CD14-positive monocyte (primary cell): ENCODE results near the gene SGMS1. TPM values are rescaled to one million over a fixed set of nuclear protein-coding genes. Genes with fewer than 3 reads are reported as not detected.

Source experiments
- DNase-seq, 3 donors: peaks; one replicate each; pipeline ENCODE4 v3.0.0-alpha.2; 2011 to 2022
- H2AFZ ChIP-seq: 2 replicates; pipeline ENCODE4 v1.6.0; 2012; ENCODE audit warnings: mild to moderate bottlenecking, low read depth, low read length, inconsistent platforms; ENCODE audit not compliant: insufficient read depth, poor library complexity, severe bottlenecking
- H3K27ac ChIP-seq, 2 donors: 1 replicate in 1 of 2; 2 replicates in 1 of 2; pipeline ENCODE4 v1.5.1; 2012 to 2013; ENCODE audit warnings: low read length in 2 of 2, control low read depth in 1 of 2, inconsistent platforms in 1 of 2, low read depth in 1 of 2, mild to moderate bottlenecking in 1 of 2
- H3K27me3 ChIP-seq, 2 donors: one replicate each; pipeline versions ENCODE4 v1.6.0 to v1.6.1; 2011 to 2013; ENCODE audit warnings: low read length in 2 of 2; ENCODE audit not compliant: control insufficient read depth in 2 of 2, insufficient read depth in 2 of 2
- H3K36me3 ChIP-seq, 2 donors: replicated peaks in 1 of 2; 1 replicate in 1 of 2; 2 replicates in 1 of 2; pipeline versions ENCODE4 v1.5.1 to v1.6.1; 2012 to 2013; ENCODE audit warnings: low read length in 2 of 2, control low read depth in 1 of 2, inconsistent platforms in 1 of 2, mild to moderate bottlenecking in 1 of 2; ENCODE audit not compliant: insufficient read depth in 2 of 2, control insufficient read depth in 1 of 2
- H3K4me1 ChIP-seq, 2 donors: 1 replicate in 1 of 2; 2 replicates in 1 of 2; pipeline versions ENCODE4 v1.5.1 to v1.6.1; 2012 to 2013; ENCODE audit warnings: low read length in 2 of 2, control low read depth in 1 of 2, inconsistent platforms in 1 of 2, mild to moderate bottlenecking in 1 of 2, moderate library complexity in 1 of 2; ENCODE audit not compliant: insufficient read depth in 2 of 2, control insufficient read depth in 1 of 2
- H3K4me2 ChIP-seq: replicated peaks from 2 replicates; pipeline ENCODE3; 2012; ENCODE audit warnings: low read length, moderate library complexity, mild to moderate bottlenecking; ENCODE audit not compliant: poor library complexity, severe bottlenecking; ENCODE audit errors: extremely low read depth
- H3K4me3 ChIP-seq, 3 experiments: fragments of 200-600 bp in 1 of 3; sonication (generic) in 1 of 3; replicated peaks in 1 of 3; 1 replicate in 2 of 3; 2 replicates in 1 of 3; pipeline ENCODE4 v1.5.1; 2011 to 2013; ENCODE audit warnings: low read length in 3 of 3, mild to moderate bottlenecking in 3 of 3, control low read depth in 2 of 3, low read depth in 2 of 3, inconsistent platforms in 1 of 3, moderate library complexity in 1 of 3
- H3K79me2 ChIP-seq: 2 replicates; pipeline ENCODE4 v1.6.0; 2012; ENCODE audit warnings: mild to moderate bottlenecking, control low read depth, inconsistent platforms, low read length, moderate library complexity; ENCODE audit not compliant: insufficient read depth
- H3K9ac ChIP-seq: 2 replicates; pipeline ENCODE4 v1.6.0; 2017; ENCODE audit warnings: low read length, mild to moderate bottlenecking; ENCODE audit not compliant: insufficient read depth, poor library complexity, severe bottlenecking
- H3K9me3 ChIP-seq, 2 donors: replicated peaks in 1 of 2; 1 replicate in 1 of 2; 2 replicates in 1 of 2; pipeline versions ENCODE4 v1.5.1 to v1.6.1; 2012 to 2013; ENCODE audit warnings: low read length in 2 of 2, control low read depth in 1 of 2; ENCODE audit not compliant: control insufficient read depth in 1 of 2, insufficient read depth in 1 of 2
- H4K20me1 ChIP-seq: 2 replicates; pipeline ENCODE4 v1.6.0; 2012; ENCODE audit warnings: mild to moderate bottlenecking, low read length, control low read depth, moderate library complexity; ENCODE audit not compliant: insufficient read depth
- H3K27ac Mint-ChIP-seq, 7 donors: one replicate each; pipeline ENCODE4 v1.8.0; 2020; ENCODE audit warnings: mild to moderate bottlenecking in 7 of 7, mixed read lengths in 7 of 7, moderate library complexity in 6 of 7, inconsistent platforms in 2 of 7
- H3K27me3 Mint-ChIP-seq, 3 donors: one replicate each; pipeline ENCODE4 v1.8.0; 2021 to 2022; ENCODE audit warnings: low read depth in 3 of 3, mild to moderate bottlenecking in 3 of 3, mixed read lengths in 3 of 3, moderate library complexity in 3 of 3, inconsistent platforms in 1 of 3
- H3K36me3 Mint-ChIP-seq, 2 donors: one replicate each; pipeline ENCODE4 v1.8.0; 2020; ENCODE audit warnings: mixed read lengths in 2 of 2, inconsistent platforms in 1 of 2, mild to moderate bottlenecking in 1 of 2
- H3K4me1 Mint-ChIP-seq: one replicate; pipeline ENCODE4 v1.8.0; 2020; ENCODE audit warnings: mild to moderate bottlenecking, mixed read lengths
- H3K4me3 Mint-ChIP-seq, 2 donors: one replicate each; pipeline ENCODE4 v1.8.0; 2020; ENCODE audit warnings: mild to moderate bottlenecking in 2 of 2, mixed read lengths in 2 of 2, moderate library complexity in 1 of 2
- H3K9me3 Mint-ChIP-seq, 7 donors: one replicate each; pipeline ENCODE4 v1.8.0; 2020 to 2022; ENCODE audit warnings: mixed read lengths in 7 of 7, mild to moderate bottlenecking in 6 of 7, moderate library complexity in 6 of 7, inconsistent platforms in 2 of 7
- WGBS: methylation state at CpG from one replicate; pipeline ENCODE4 v1.1.5; 2013; ENCODE audit warnings: missing lambda C conversion rate; ENCODE audit not compliant: insufficient coverage; 5-methylcytosine and 5-hydroxymethylcytosine counted together
- intact Hi-C, 2 donors: fragments of 100-400 bp; cut with micrococcal nuclease; formaldehyde crosslinking; loops; one replicate each; pipeline versions ENCODE4 v1.15.0 to v1.15.1; 2023
- polyA plus RNA-seq, 3 donors: library from polyadenylated mRNA; depleted of rRNA in 1 of 3; unstranded in 2 of 3; stranded (reverse) in 1 of 3; fragments of 300-500 nt in 2 of 3; fragments of >200 nt in 1 of 3; fragmentation: Illumina TruSeq in 2 of 3; gene quantifications; 1 replicate in 2 of 3; 2 replicates in 1 of 3; pipeline ENCODE4 v1.2.3, GENCODE V29; 2012 to 2021
- TF ChIP-seq, protein P1 (sequence below): fragments of 200-600 bp; IDR thresholded peaks from one replicate; pipeline ENCODE4 v1.8.0; 2022; ENCODE audit warnings: antibody characterized with exemption, mild to moderate bottlenecking

SGMS1 gene
- polyA plus RNA-seq, 3 donors: 19.5 to 20.6 (median 20.4) TPM

DNA sequence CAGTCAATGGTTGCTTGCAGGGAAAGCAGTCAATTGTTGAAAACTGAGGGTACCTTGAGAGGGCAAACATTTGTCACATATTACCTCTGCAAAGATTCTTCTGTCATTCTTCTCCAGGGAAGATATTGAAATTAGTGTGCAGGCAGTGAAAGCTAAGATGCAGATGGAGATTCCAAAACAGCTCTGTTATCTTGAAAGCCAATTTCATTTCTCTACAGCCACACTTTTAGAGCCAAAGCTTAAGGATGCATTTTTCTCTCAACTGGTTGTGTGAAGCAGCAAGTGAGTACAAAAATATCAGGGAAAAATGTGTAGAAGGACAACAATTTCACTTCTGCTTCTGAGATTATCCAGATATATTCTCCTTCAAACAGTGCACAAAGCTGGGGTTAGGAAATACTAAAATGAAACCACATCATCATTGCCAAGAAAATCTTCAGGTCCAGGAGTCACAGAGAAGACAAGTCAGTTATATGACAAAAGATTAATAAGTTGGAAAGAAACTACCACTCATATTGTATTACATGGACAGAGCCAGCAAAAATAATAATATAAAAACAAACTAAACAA lies 16.3 kb downstream of the SGMS1 start:
- DNase-seq: no peak
- TF ChIP-seq, protein P1, sequence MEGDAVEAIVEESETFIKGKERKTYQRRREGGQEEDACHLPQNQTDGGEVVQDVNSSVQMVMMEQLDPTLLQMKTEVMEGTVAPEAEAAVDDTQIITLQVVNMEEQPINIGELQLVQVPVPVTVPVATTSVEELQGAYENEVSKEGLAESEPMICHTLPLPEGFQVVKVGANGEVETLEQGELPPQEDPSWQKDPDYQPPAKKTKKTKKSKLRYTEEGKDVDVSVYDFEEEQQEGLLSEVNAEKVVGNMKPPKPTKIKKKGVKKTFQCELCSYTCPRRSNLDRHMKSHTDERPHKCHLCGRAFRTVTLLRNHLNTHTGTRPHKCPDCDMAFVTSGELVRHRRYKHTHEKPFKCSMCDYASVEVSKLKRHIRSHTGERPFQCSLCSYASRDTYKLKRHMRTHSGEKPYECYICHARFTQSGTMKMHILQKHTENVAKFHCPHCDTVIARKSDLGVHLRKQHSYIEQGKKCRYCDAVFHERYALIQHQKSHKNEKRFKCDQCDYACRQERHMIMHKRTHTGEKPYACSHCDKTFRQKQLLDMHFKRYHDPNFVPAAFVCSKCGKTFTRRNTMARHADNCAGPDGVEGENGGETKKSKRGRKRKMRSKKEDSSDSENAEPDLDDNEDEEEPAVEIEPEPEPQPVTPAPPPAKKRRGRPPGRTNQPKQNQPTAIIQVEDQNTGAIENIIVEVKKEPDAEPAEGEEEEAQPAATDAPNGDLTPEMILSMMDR: no peak
- no peaks in the 10 kb centered on the region for H3K36me3 ChIP-seq
- peaks cover 32 to 34% of the 10 kb centered on the region in 2 donors for H3K4me1 ChIP-seq
- H3K79me2 ChIP-seq: peaks cover 37% of the 10 kb centered on the region
- Mint-ChIP-seq H3K27ac (peak overlapping the region in 2 of 7 donors; percentile 16 to 37), H3K4me1 (peaks cover 63% of the 10 kb centered on the region), H3K27me3 (peaks cover 0 to 2% (median 0%) of the 10 kb centered on the region in 3 donors), H3K36me3 (no peaks in the 10 kb centered on the region), H3K4me3 (no peak overlapping the region), H3K9me3 (no peaks in the 10 kb centered on the region)
- H3K9me3 ChIP-seq: no peaks in the 10 kb centered on the region
- no peak overlapping the region for H2AFZ ChIP-seq
- peaks cover 94% of the 10 kb centered on the region for H4K20me1 ChIP-seq
- H3K4me2 ChIP-seq: no peak overlapping the region
- H3K9ac ChIP-seq: no peak overlapping the region
- H3K4me3 ChIP-seq: no peak overlapping the region
- intact Hi-C loops: no loop called here
- no peak overlapping the region for H3K27ac ChIP-seq
- no peaks in the 10 kb centered on the region for H3K27me3 ChIP-seq

DNA sequence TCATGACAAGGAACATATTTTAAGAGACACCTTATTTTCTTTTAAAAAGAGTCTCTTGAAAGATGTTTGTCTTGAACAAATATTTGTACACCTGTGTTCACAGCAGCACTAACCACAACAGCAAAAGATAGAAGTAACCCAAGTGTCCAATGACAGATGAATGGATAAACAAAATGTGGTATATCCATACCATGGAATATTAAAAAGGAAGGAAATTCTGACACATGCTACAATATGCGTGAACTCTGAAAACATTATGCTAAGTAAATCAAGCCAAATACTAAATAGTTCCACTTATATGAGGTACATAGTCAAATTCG lies 17.8 kb downstream of the SGMS1 start:
- WGBS: no CpG with 5 or more reads among the region's 2 CpGs
- H3K4me1 Mint-ChIP-seq: peaks cover 59% of the 10 kb centered on the region
- no peak overlapping the region for H3K27ac ChIP-seq

More for the DNA sequence above, 17.8 kb downstream of the SGMS1 start:
- Histone ChIP-seq H3K4me1 (peaks cover 32 to 34% of the 10 kb centered on the region in 2 donors), H3K36me3 (no peaks in the 10 kb centered on the region), H4K20me1 (peaks cover 88% of the 10 kb centered on the region), H3K9ac (no peak overlapping the region), H3K4me2 (no peak overlapping the region), H3K27me3 (no peaks in the 10 kb centered on the region), H3K4me3 (no peak overlapping the region), H2AFZ (no peak overlapping the region), H3K9me3 (no peaks in the 10 kb centered on the region), H3K79me2 (peaks cover 27% of the 10 kb centered on the region)
- intact Hi-C loops: no loop called here
- Mint-ChIP-seq H3K27me3 (no peaks in the 10 kb centered on the region), H3K27ac (peak overlapping the region in 2 of 7 donors; percentile 0 to 40), H3K9me3 (no peaks in the 10 kb centered on the region), H3K36me3 (peaks cover 0 to 2% of the 10 kb centered on the region in 2 donors), H3K4me3 (no peak overlapping the region)
- TF ChIP-seq, protein P1: no peak
- DNase-seq: no peak
